Measurements from ENCODE around the gene ERAL1.

DNA sequence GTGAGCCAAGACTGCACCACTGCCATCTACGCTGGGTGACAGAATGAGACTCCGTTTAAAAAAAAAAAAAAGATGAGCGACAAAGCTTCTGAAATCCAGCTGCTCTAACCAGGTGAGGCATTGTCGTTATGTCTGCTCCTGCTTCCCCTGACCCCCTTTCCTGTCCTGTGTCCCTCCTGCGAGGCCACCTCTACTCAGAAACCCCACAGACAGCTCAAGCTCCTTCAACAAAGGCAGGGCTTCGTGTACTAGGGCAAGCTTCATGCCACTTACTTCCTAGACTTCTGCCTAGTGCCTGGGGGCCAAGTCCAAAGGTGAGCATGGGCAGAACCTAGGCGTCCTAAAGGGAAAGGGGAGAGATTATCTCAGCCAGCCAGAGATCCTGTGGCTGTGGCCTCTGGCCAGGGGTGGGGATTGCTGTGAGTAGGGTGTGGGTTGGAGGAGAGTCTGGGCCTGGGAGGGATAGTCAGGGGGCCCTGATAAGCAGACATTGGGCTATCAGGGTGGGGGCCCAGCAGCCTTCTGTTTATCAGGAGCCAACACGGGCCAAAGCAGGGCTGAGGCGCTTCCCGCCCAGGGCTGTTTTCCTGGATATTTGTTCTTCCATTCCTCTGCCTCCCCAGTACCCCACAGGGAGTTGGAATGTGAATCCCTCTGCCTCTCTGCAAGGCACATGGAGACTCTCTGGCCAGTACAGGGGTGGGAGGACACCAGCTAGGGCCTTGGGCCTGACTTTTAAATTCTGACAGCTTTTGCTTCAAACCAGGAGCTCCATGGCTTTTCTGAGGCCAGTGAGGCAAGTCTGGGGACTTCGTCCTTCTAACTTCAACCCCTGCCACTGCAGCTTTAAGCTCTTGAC lies 10.4 kb downstream of the ERAL1 start:
- TF ChIP-seq, protein P1, sequence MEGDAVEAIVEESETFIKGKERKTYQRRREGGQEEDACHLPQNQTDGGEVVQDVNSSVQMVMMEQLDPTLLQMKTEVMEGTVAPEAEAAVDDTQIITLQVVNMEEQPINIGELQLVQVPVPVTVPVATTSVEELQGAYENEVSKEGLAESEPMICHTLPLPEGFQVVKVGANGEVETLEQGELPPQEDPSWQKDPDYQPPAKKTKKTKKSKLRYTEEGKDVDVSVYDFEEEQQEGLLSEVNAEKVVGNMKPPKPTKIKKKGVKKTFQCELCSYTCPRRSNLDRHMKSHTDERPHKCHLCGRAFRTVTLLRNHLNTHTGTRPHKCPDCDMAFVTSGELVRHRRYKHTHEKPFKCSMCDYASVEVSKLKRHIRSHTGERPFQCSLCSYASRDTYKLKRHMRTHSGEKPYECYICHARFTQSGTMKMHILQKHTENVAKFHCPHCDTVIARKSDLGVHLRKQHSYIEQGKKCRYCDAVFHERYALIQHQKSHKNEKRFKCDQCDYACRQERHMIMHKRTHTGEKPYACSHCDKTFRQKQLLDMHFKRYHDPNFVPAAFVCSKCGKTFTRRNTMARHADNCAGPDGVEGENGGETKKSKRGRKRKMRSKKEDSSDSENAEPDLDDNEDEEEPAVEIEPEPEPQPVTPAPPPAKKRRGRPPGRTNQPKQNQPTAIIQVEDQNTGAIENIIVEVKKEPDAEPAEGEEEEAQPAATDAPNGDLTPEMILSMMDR (conservative IDR thresholded peaks at IDR 0.05; ENCODE audit: low read length), result no peak
- TF ChIP-seq EZH2phosphoT487 (IDR thresholded peaks at IDR 0.05; ENCODE audit: borderline replicate concordance, low read depth, low read length), result no peak

Data from OCI-LY7 (cell line).